ENCODE results near the gene GPSM3. TPM values are rescaled to one million over a fixed set of nuclear protein-coding genes. Genes with fewer than 3 reads are reported as not detected.
"Not testable (repeated sequence)": the region's sequence is repeated elsewhere in the genome, so short reads cannot be mapped to it uniquely, and the experiment has no call there.

The GPSM3 gene
- total and polyA plus RNA-seq, 3 donors from 2014 or later, result 5.4 to 11.3 (median 7.7) TPM

GRCh38 chr6:32213649-32214048, 21.2 kb upstream of the GPSM3 start:
- Histone ChIP-seq H3K9me3 (no peaks in the 10 kb centered on the region), H3K27me3 (no peaks in the 10 kb centered on the region), H3K27ac (no peak overlapping the region), H3K4me1 (no peaks in the 10 kb centered on the region), H3K36me3 (ENCODE audit: low read depth, missing control alignments) (no peaks in the 10 kb centered on the region), H3K4me3 (no peak overlapping the region)
- no peak for TF ChIP-seq POLR2A (IDR thresholded peaks at IDR 0.05)
- no peak for TF ChIP-seq CTCF (IDR thresholded peaks at IDR 0.05)
- WGBS, 2 donors, result 86 to 88% methylated on average over 6 of the region's 6 CpGs
- no peak for DNase-seq
- intact Hi-C loops (cut with DNase I; ENCODE audit: low total_unique reads), result no loop called here

- Histone ChIP-seq H3K4me1 (no peaks in the 10 kb centered on the region), H3K9me3 (no peaks in the 10 kb centered on the region), H3K4me3 (no peak overlapping the region), H3K36me3 (ENCODE audit: low read depth, missing control alignments) (no peaks in the 10 kb centered on the region), H3K27ac (no peak overlapping the region), H3K27me3 (no peaks in the 10 kb centered on the region)
- no peak for TF ChIP-seq CTCF (IDR thresholded peaks at IDR 0.05)
- no peak for TF ChIP-seq POLR2A (IDR thresholded peaks at IDR 0.05)
- intact Hi-C loops (cut with DNase I; ENCODE audit: low total_unique reads), result no loop called here
- no peak for DNase-seq
- 87 to 88% methylated on average over 11 to 12 of the region's 12 CpGs for WGBS, 2 donors
Measured at GRCh38 chr6:32212076-32212760, 19.8 kb upstream of the GPSM3 start.

GRCh38 chr6:32211432-32211831, 19.0 kb upstream of the GPSM3 start:
- H3K27me3 ChIP-seq; DNase-seq; H3K27ac ChIP-seq; H3K9me3 ChIP-seq; intact Hi-C loops (cut with DNase I; ENCODE audit: low total_unique reads); H3K36me3 ChIP-seq (ENCODE audit: low read depth, missing control alignments); H3K4me3 ChIP-seq; H3K4me1 ChIP-seq: not testable (repeated sequence)
- 88 to 94% methylated on average over 4 of the region's 4 CpGs for WGBS, 2 donors

- DNase-seq, result no peak
- intact Hi-C loops (cut with DNase I; ENCODE audit: low total_unique reads), result no loop called here
- H3K4me3 ChIP-seq, result no peak overlapping the region
- no peaks in the 10 kb centered on the region for H3K4me1 ChIP-seq
- H3K36me3 ChIP-seq (ENCODE audit: low read depth, missing control alignments), result no peaks in the 10 kb centered on the region
- TF ChIP-seq POLR2A (IDR thresholded peaks at IDR 0.05) (no peak), CTCF (IDR thresholded peaks at IDR 0.05) (no peak)
- no peaks in the 10 kb centered on the region for H3K9me3 ChIP-seq
- no peaks in the 10 kb centered on the region for H3K27me3 ChIP-seq
- WGBS, 2 donors, result 84 to 88% methylated on average over 5 of the region's 5 CpGs
- H3K27ac ChIP-seq, result no peak overlapping the region
Measured at GRCh38 chr6:32210191-32210601, 17.8 kb upstream of the GPSM3 start.

- no peak overlapping the region for H3K27ac ChIP-seq
- intact Hi-C loops (cut with DNase I; ENCODE audit: low total_unique reads), result no loop called here
- H3K27me3 ChIP-seq, result no peaks in the 10 kb centered on the region
- H3K4me3 ChIP-seq, result no peak overlapping the region
- no peak for TF ChIP-seq POLR2A (IDR thresholded peaks at IDR 0.05)
- no peak for TF ChIP-seq CTCF (IDR thresholded peaks at IDR 0.05)
- no peak for DNase-seq
- H3K9me3 ChIP-seq, result no peaks in the 10 kb centered on the region
- no peaks in the 10 kb centered on the region for H3K36me3 ChIP-seq (ENCODE audit: low read depth, missing control alignments)
- H3K4me1 ChIP-seq, result no peaks in the 10 kb centered on the region
- 78 to 96% methylated on average over 1 of the region's 1 CpG for WGBS, 2 donors
Measured at GRCh38 chr6:32208996-32209395, 16.6 kb upstream of the GPSM3 start.
